PFSK-1 (cell line): Measurements from ENCODE around the gene SNX18.

ENCODE experiments used
- FOXP2 ChIP-seq: optimal IDR thresholded peaks from 2 replicates; pipeline ENCODE3; 2011; ENCODE audit warnings: borderline replicate concordance, control low read depth, inconsistent platforms; ENCODE audit not compliant: insufficient read depth; ENCODE audit errors: extremely low read length, extremely low read depth
- POLR2AphosphoS5 ChIP-seq: IDR thresholded peaks from 2 replicates; pipeline ENCODE4 v1.6.1; 2012; ENCODE audit warnings: low read depth, mild to moderate bottlenecking, control low read depth, low read length, moderate library complexity
- SIN3A ChIP-seq: IDR thresholded peaks from 2 replicates; pipeline ENCODE4 v1.6.1; 2012; ENCODE audit warnings: mild to moderate bottlenecking, low read length, moderate library complexity, borderline replicate concordance; ENCODE audit not compliant: insufficient read depth
- TAF1 ChIP-seq: IDR thresholded peaks from 2 replicates; pipeline ENCODE4 v1.6.1; 2012; ENCODE audit warnings: low read length, control low read depth, borderline replicate concordance; ENCODE audit not compliant: insufficient read depth
- TF ChIP-seq, protein P1 (sequence below), 2 experiments: IDR thresholded peaks; 2 replicates each; pipeline versions ENCODE4 v1.6.1 to v1.8.0; 2011 to 2012; ENCODE audit warnings: low read depth in 2 of 2, low read length in 2 of 2, control low read depth in 1 of 2, inconsistent platforms in 1 of 2, mild to moderate bottlenecking in 1 of 2, moderate library complexity in 1 of 2; ENCODE audit not compliant: insufficient read depth in 1 of 2

The SNX18 gene

DNA sequence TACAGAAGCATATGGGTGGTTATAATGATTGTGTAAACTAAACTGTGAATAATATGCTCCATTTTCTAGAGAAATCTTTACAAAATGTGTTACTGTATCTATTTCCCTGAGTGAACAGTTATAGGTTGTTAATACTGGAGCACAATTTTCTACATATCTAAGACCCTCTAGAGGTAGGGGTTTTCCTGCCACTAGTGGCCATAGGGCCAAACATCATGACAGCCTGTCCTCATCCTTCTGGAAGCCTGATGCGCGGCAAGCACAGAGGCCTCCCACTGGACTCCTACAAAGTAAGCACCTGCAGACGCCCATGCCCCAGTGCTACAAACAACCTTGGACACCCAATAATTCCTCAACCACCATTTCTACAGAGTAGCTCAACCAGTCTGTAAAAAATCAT is 1.9 kb upstream of the SNX18 start:
- TF ChIP-seq TAF1: no peak
- TF ChIP-seq FOXP2: no peak
- TF ChIP-seq POLR2AphosphoS5: no peak
- TF ChIP-seq SIN3A: no peak
- TF ChIP-seq, protein P1, sequence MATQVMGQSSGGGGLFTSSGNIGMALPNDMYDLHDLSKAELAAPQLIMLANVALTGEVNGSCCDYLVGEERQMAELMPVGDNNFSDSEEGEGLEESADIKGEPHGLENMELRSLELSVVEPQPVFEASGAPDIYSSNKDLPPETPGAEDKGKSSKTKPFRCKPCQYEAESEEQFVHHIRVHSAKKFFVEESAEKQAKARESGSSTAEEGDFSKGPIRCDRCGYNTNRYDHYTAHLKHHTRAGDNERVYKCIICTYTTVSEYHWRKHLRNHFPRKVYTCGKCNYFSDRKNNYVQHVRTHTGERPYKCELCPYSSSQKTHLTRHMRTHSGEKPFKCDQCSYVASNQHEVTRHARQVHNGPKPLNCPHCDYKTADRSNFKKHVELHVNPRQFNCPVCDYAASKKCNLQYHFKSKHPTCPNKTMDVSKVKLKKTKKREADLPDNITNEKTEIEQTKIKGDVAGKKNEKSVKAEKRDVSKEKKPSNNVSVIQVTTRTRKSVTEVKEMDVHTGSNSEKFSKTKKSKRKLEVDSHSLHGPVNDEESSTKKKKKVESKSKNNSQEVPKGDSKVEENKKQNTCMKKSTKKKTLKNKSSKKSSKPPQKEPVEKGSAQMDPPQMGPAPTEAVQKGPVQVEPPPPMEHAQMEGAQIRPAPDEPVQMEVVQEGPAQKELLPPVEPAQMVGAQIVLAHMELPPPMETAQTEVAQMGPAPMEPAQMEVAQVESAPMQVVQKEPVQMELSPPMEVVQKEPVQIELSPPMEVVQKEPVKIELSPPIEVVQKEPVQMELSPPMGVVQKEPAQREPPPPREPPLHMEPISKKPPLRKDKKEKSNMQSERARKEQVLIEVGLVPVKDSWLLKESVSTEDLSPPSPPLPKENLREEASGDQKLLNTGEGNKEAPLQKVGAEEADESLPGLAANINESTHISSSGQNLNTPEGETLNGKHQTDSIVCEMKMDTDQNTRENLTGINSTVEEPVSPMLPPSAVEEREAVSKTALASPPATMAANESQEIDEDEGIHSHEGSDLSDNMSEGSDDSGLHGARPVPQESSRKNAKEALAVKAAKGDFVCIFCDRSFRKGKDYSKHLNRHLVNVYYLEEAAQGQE (IDR thresholded peaks at IDR 0.05; ENCODE audit: insufficient read depth in 1 of 2, low read depth in 2 of 2, low read length in 2 of 2): no peak

DNA sequence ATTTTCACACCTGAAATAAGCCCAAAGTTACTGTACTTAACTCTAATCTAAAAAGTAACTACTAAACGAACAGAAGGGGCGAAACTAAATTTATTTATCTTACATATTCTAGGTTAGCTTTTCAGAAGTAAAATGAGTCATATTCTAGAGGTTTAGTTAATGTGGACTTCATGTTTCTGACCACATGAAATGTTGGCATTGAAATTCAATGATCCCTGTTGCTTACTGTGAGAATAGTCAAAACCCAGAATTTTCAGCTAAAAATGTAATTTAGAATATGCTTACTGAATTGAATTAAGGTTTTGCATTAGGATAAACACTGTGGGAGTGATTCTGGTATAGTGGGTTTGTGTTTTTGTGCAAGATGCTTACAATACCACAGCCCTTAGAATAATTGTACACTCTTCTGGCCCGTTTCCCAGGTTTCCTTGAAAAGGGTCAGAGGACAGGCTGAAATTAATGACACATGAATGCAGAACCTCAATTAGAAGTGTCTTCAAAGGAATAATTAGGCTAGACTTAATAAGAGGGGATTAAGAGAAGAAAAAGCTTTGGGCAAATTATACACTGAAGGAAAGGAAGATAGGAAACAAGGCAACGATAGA is 1.4 kb upstream of the SNX18 start:
- TF ChIP-seq, protein P1 (IDR thresholded peaks at IDR 0.05; ENCODE audit: insufficient read depth in 1 of 2, low read depth in 2 of 2, low read length in 2 of 2): no peak

DNA sequence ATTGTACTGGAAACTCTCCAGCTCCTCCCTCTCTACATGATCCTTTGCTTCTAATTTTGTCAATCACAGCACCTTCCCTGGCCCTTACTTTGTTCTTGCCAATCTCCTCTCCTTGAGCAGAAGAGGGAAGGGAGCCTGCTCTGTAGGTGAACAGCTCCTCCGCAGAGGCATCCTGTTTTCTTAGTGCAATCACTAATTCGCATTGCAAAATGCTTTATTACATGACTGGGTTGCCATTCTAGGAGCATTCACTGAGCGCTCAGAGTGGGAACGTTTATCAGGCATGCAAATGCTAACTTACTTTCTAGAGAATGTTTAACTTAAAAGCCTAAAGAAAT is 416 bp upstream of the SNX18 start:
- TF ChIP-seq, protein P1 (IDR thresholded peaks at IDR 0.05; ENCODE audit: insufficient read depth in 1 of 2, low read depth in 2 of 2, low read length in 2 of 2): no peak
- TF ChIP-seq SIN3A (no peak), TAF1 (no peak), POLR2AphosphoS5 (no peak), FOXP2 (no peak)

DNA sequence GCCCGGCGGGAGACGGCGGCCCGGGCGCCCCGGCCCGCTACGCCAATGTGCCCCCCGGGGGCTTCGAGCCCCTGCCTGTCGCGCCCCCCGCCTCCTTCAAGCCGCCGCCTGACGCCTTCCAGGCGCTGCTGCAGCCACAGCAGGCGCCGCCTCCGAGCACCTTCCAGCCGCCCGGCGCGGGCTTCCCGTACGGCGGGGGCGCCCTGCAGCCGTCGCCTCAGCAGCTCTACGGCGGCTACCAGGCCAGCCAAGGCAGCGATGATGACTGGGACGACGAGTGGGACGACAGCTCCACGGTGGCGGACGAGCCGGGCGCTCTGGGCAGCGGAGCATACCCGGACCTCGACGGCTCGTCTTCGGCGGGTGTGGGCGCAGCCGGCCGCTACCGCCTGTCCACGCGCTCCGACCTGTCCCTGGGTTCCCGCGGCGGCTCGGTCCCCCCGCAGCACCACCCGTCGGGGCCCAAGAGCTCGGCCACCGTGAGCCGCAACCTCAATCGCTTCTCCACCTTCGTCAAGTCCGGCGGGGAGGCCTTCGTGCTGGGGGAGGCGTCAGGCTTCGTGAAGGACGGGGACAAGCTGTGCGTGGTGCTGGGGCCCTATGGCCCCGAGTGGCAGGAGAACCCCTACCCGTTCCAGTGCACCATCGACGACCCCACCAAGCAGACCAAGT is 723 bp downstream of the SNX18 start:
- TF ChIP-seq FOXP2 (peak; percentile 26), SIN3A (no peak), POLR2AphosphoS5 (no peak)

DNA sequence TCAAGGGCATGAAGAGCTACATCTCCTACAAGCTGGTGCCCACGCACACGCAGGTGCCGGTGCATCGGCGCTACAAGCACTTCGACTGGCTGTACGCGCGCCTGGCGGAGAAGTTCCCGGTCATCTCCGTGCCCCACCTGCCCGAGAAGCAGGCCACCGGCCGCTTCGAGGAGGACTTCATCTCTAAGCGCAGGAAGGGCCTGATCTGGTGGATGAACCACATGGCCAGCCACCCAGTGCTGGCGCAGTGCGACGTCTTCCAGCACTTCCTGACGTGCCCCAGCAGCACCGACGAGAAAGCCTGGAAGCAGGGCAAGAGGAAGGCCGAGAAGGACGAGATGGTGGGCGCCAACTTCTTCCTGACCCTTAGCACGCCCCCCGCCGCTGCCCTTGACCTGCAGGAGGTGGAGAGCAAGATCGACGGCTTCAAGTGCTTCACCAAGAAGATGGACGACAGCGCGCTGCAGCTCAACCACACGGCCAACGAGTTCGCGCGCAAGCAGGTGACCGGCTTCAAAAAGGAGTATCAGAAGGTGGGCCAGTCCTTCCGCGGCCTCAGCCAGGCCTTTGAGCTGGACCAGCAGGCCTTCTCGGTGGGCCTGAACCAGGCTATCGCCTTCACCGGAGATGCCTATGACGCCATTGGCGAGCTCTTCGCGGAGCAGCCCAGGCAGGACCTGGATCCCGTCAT is 1.4 kb downstream of the SNX18 start:
- TF ChIP-seq, protein P1 (IDR thresholded peaks at IDR 0.05; ENCODE audit: insufficient read depth in 1 of 2, low read depth in 2 of 2, low read length in 2 of 2): no peak
- TF ChIP-seq TAF1 (no peak), FOXP2 (no peak), SIN3A (no peak)
